HG02571 (cell line): ENCODE measurements around the gene ABCA2.
A peak's percentile ranks its signal among the peaks of the same experiment; 100 is the strongest.
"Not testable (repeated sequence)": the region's sequence is repeated elsewhere in the genome, so short reads cannot be mapped to it uniquely, and the experiment has no call there.

Experiments
- ATAC-seq: cut with Tn5 transposase; IDR thresholded peaks from one replicate; pipeline ENCODE4 v1.9.1; 2021; ENCODE audit warnings: mild to moderate bottlenecking, moderate library complexity; ENCODE audit not compliant: unreplicated experiment

Gene ABCA2

GRCh38 chr9:137046088-137046787 lies 18.2 kb upstream of the ABCA2 start, which contains the start of gene NPDC1:
NPDC1 (minus strand) TSS chr9:137046177; CDS start chr9:137045989, 188 bp downstream.
- no peak for ATAC-seq

- ATAC-seq, result no peak
These were observed 17.5 kb upstream of the ABCA2 start for GRCh38 chr9:137045294-137046087.

- ATAC-seq, result no peak
These were observed 16.6 kb upstream of the ABCA2 start for GRCh38 chr9:137044502-137045177.

- no peak for ATAC-seq
These were observed 16.0 kb upstream of the ABCA2 start for GRCh38 chr9:137044037-137044436.

GRCh38 chr9:137042751-137043727 lies 15.0 kb upstream of the ABCA2 start:
- ATAC-seq, result no peak

GRCh38 chr9:137041124-137041523 lies 13.1 kb upstream of the ABCA2 start:
- no peak for ATAC-seq

GRCh38 chr9:137040568-137040967 lies 12.5 kb upstream of the ABCA2 start:
- ATAC-seq, result no peak

GRCh38 chr9:137039611-137040366 lies 11.8 kb upstream of the ABCA2 start:
- ATAC-seq, result no peak

- no peak for ATAC-seq
These were observed 10.9 kb upstream of the ABCA2 start for GRCh38 chr9:137038916-137039315.

GRCh38 chr9:137037483-137037882 lies 9.4 kb upstream of the ABCA2 start:
- ATAC-seq, result no peak

- ATAC-seq, result no peak
These were observed 9.0 kb upstream of the ABCA2 start for GRCh38 chr9:137037035-137037434.

GRCh38 chr9:137035937-137036336 lies 7.9 kb upstream of the ABCA2 start:
- ATAC-seq, result no peak

- ATAC-seq, result no peak
These were observed 7.4 kb upstream of the ABCA2 start for GRCh38 chr9:137035507-137035834.

- peak; percentile 46 for ATAC-seq
These were observed 6.9 kb upstream of the ABCA2 start for GRCh38 chr9:137034709-137035506.

GRCh38 chr9:137034039-137034708 lies 6.1 kb upstream of the ABCA2 start:
- ATAC-seq, result no peak

- not testable (repeated sequence) for ATAC-seq
These were observed 5.4 kb upstream of the ABCA2 start for GRCh38 chr9:137033481-137033880.

GRCh38 chr9:137032858-137033257 lies 4.8 kb upstream of the ABCA2 start:
- no peak for ATAC-seq

GRCh38 chr9:137031904-137032640 lies 4.0 kb upstream of the ABCA2 start, which contains the start of gene FUT7:
FUT7 (minus strand) TSS chr9:137032088; CDS start chr9:137031991, 97 bp downstream.
- ATAC-seq, result no peak
